CD1c-positive myeloid dendritic cell (primary cell): ENCODE measurements around the gene RNF157.
"Not testable (repeated sequence)": the region's sequence is repeated elsewhere in the genome, so short reads cannot be mapped to it uniquely, and the experiment has no call there.

Experiments used
- DNase-seq: peaks from one replicate; pipeline ENCODE4 v3.0.0-alpha.2; 2016; ENCODE audit errors: extremely low spot score

The RNF157 gene

DNA sequence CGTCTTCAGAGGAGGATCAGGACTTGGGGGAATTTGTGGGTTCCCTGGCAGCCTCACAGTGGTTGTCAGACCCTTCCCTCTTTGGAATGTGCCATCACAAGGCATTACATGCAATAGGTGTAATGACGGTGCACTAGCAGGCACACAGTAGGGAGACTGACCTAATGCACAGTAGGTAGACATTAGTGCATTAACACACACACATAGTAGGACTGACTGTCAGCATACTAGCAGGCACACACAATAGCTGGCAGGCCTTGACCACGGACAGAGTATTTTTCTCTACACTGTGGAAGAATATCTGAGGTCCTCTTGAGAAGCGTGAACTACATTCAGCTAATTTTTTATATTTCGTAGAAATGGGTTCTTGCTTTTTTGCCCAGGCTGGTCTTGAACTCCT is 14.0 kb upstream of the RNF157 start:
- DNase-seq: no peak

GRCh38 chr17:76253841-76254240 is 13.5 kb upstream of the RNF157 start:
- DNase-seq: no peak

DNA sequence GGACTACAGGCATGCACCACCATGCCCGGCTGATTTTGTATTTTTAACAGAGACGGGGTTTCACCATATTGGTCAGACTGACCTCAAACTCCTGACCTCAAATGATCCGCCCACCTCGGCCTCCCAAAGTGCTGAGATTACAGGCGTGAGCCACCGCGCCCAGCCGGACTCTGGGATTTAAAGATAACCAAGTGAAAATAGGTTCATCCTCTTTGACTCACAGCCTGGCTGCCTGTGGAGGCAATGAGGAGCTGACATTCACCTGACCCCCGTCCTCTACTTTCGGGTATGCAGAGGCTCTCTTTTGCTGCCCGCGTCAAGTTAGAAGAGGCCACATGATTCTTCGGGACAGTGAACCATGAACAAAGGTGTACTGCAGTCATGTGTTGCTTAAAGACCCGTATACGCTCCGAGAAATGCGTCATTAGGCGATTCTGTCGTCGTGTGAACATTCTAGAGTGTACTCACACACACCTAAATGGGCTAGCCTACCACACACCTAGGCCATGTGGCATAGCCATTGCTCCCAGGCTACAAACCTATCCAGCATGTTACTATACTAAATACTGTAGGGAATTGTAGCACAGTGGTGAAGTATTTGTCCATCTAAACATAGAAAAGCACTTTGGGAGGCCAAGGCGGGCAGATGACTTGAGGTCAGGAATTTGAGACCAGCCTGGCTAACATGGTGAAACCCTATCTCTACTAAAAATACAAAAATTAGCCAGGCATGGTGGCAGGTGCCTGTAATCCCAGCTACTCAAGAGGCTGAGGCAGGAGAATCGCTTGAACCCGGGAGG is 12.9 kb upstream of the RNF157 start:
- DNase-seq: not testable (repeated sequence)

DNA sequence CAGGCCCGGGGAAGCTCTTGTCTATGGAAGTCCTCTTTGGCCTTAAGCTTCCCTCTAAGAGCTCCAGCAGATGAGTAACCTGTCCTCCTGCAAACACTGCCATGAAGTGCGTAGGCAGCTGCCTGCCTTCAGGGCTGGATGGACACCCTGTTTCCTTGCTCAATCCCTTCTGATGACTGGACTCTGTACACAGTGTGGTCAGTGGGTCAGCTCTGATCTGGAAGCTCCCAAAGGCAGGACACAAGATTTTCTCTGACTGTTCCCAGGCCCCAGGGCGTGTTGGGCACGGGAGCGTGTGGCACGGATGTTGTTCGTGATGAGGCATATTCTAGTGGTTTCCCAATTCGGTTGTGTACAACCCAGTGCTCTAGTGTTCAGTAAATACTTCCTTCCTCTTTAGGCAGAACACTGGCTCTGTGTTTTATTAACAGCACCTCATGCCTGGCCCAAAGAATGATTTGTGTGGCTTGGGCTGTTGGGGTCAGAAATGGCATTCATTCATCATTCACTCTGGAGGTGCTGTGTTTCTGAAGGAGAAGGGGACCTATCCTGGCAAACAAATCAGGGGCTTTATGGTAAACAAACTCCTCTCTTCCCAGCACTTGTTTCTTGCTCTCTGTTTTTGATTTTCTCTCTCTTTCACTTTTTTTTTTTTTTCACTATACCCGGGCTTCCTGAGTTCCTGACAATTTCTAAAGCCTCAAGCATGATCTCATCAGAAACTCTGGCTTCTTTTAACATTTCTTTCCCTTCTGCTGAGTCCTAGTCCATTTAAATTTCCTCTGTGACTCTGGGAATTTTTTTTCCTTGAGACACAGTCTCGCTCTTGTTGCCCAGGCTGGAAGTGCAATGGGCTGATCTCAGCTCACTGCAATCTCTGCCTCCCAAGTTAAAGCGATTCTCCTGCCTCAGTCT is 12.0 kb upstream of the RNF157 start:
- DNase-seq: peak; percentile 94

GRCh38 chr17:76251478-76252039 is 11.3 kb upstream of the RNF157 start:
- no peak for DNase-seq

DNA sequence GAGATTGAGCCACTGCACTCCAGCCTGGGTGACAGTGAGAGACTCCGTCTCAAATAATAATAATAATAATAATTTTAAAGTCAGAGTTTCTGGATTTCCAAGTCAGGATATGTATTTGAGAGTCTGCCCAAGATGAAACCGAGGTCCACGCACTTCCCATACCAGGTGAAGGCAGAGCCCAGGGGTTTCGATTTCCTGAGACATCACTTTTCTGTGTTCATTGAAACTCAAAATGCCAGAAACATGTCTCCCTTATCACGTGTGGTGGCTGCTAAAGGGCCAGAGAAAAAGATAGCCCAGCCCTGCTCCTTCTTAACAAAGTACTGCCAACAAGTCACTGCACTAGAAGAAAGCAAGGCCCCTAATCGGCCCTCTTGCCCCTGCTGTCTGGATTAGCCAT is 9.8 kb upstream of the RNF157 start:
- DNase-seq: no peak

DNA sequence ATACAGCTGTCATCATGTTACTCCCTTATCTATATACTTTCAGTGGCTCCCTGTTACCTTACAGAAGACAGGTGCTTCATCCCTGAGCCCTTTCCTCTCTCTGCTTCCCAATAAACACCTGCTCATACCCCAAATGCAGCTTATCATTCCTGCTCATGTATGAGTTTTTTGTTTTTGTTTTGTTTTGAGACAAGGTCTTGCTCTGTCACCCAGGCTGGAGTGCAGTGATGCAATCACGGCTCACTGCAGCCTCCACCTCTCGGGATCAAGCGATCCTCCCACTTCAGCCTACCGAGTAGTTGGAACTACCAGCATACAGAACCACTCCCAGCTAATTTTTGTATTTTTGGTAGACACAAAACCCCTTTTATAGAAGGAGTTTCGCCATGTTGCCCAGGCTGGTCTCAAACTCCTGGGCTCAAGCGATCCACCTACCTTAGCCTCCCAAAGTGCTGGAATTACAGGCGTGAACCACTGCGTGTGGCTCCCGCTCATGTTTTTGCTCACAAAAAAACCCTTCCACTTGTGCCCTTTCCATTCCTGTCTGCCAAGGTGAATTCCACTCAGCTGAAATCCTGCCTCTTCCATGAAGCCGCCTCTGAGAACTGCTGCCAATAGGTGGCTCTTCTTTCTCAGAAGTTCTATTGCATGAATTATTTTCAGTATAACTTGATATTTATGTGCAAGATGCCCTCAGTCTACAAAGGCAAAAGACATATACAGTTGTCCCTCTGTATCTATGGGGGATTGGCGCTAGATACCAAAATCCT is 7.9 kb upstream of the RNF157 start:
- DNase-seq: no peak

GRCh38 chr17:76247304-76247703 is 7.0 kb upstream of the RNF157 start:
- DNase-seq: no peak

DNA sequence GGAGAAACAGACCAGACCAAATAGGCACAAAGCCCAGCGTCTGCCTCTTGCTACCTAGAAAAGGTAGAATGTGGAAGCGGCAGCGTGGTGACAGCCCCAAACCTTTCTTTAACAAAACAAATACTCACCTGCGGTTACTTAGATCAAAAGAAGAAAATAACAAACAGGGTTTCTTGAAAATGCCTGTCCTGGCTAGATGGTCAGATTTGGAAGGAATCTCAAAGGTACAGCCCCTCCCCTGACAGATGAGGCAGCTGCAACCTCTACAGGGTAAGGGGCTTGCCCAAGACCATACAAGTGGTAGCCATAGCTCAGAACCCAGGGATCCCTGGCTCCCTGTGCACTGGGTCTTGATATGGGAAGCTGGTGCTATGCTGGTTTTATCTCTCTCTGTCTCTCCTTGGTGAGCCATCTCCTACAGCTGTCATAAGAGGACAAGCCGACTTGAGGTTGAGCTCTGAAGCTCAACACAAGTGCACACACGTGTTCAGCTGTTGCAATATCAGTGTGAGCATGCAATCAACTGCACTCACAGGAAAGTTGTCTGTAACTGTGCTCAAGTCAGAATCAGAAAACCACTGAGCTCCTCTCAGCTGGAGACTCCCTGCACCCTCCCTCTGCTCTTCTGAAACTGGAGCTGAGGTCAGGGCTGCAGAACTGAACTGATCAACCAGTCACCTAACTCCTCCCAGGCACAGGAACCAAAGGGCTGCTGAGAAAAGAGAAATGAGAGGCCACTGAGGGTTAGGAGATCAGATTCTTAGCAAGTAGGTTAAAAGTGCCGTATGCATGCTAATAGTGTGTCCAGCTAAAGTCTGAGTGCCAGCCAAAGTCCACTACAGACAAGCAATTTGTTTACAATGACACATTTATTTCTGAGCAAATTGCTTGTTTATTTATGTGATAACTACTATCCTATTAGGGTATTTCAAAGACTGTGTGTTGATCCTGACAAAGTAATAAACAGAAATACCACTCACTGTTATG is 6.1 kb upstream of the RNF157 start:
- DNase-seq: peak; percentile 86

DNA sequence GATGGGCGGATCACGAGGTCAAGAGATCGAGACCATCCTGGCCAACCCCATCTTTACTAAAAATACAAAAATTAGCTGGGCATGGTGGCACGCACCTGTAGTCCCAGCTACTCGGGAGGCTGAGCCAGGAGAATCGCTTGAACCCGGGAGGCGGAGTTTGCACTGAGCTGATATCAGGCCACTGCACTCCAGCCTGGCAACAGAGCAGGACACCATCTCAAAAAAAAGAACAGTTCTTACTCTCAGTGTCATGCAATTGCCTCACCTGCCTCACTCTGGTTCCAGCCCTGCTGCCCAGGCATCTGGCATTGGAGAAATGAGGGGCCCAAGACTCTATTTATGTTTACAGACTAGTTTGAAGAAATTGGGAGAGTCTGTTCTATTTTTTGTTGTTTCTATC is 4.4 kb upstream of the RNF157 start:
- not testable (repeated sequence) for DNase-seq

- no peak for DNase-seq
Measured at GRCh38 chr17:76243826-76244679, 3.8 kb upstream of the RNF157 start.

DNA sequence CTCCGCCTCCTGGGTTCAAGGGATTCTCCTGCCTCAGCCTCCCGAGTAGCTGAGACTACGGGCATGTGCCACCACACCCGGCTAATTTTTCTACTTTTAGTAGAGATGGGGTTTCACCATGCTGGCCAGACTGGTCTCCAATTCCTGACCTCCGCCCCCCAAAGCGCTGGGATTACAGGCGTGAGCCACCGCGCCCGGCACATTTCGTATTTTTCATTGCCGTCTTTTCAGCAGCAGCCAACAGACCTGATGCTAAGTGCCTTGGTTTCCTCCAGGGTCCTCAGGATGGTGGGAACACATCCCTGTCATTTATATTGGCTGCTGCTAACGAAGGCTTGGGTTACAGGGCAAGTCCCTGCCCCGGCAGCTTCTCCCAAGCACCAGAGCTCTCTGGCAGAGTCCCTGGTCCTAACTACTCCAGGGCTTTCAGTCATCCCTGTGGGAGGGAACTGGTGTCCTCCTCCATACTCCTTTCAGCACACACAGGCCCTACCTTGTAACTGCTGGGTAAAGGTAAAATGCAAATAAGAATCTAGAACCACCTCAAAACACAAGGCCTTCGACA is 1.5 kb upstream of the RNF157 start:
- DNase-seq: no peak

GRCh38 chr17:76241204-76241538 is 878 bp upstream of the RNF157 start:
- no peak for DNase-seq

GRCh38 chr17:76239538-76240274 is 587 bp downstream of the RNF157 start:
- no peak for DNase-seq

DNA sequence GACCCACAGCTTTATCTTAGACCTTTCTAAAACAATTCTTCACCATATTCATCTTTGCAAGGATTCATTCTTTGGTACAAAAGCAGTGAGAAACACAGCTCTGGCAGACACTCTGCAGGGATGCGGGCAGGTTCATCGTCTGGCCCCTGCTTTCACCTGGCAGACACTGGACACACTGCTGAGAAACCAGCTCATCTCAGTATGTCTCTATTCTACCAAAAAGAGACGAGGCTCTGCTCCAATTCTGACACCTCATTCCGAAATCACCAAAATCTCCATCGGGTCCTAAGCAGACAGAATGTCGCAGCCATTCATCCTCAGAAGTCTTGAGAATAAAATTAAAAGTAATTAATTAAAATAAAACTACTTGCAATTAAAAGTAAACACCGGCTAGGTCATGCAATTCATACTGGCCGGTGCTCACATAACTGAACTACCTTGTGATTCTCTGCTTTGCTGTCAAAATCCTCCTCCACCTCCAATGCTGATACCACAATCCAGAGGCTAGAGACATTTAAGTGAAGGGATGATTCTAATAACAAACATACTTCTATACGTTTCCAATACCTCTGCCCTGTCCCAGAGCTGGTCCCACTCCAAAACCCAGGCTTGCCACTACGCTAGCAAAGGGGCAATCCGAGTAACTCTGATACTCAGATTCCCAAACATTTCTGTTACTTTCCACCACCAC is 1.3 kb downstream of the RNF157 start:
- DNase-seq: no peak

GRCh38 chr17:76237859-76238313 is 2.4 kb downstream of the RNF157 start:
- DNase-seq: no peak

GRCh38 chr17:76236603-76237002 is 3.7 kb downstream of the RNF157 start:
- DNase-seq: no peak

DNA sequence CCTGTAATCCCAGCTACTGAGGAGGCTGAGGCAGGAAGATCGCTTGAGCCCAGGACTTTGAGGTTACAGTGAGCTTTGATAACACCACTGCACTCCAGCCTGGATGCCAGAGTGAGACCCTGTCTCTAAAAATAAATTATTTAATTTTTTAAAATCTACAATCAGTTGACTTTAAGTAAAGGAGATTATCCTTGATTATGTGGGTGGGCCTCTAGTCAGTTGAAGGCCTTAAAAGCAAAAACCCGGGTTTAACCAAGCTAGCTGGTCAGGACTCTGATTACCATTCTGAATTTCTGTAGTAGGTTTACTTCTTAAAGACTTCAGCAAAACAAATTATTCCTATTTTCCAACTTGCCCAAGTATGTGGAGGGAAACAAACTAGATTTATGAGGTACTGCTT is 4.4 kb downstream of the RNF157 start:
- no peak for DNase-seq
